Muscle of leg (tissue), 16 donors: ENCODE data around the gene SPOCK1. TPM values are rescaled to one million over a fixed set of nuclear protein-coding genes. Genes with fewer than 3 reads are reported as not detected.
"Not testable (repeated sequence)": the region's sequence is repeated elsewhere in the genome, so short reads cannot be mapped to it uniquely, and the experiment has no call there.

Experiments
- DNase-seq: peaks from one replicate; pipeline ENCODE4 v3.0.0; 2013
- H3K27ac ChIP-seq: one replicate; pipeline ENCODE4 v1.5.1; 2013; ENCODE audit warnings: mild to moderate bottlenecking, low read length, control low read depth
- H3K27me3 ChIP-seq: one replicate; pipeline ENCODE4 v1.6.1; 2013; ENCODE audit warnings: low read length; ENCODE audit not compliant: control insufficient read depth, insufficient read depth
- H3K36me3 ChIP-seq: one replicate; pipeline ENCODE4 v1.6.1; 2013; ENCODE audit warnings: low read length; ENCODE audit not compliant: control insufficient read depth, insufficient read depth
- H3K4me1 ChIP-seq: one replicate; pipeline ENCODE4 v1.6.1; 2013; ENCODE audit warnings: low read length; ENCODE audit not compliant: control insufficient read depth, insufficient read depth
- H3K4me3 ChIP-seq: one replicate; pipeline ENCODE4 v1.5.1; 2013; ENCODE audit warnings: low read length, control low read depth
- H3K9me3 ChIP-seq: replicated peaks from 2 replicates; pipeline ENCODE4 v1.6.1; 2013; ENCODE audit warnings: low read depth, low read length; ENCODE audit not compliant: control insufficient read depth
- WGBS: methylation state at CpG from one replicate; pipeline ENCODE4 v1.1.5; 2013; ENCODE audit warnings: missing lambda C conversion rate; ENCODE audit not compliant: insufficient coverage; 5-methylcytosine and 5-hydroxymethylcytosine counted together
- long read RNA-seq, 11 donors: transcript quantifications; one replicate each; lab custom pipeline, GENCODE V29; 2026
- polyA plus RNA-seq, 8 donors: library from polyadenylated mRNA; unstranded; fragments of 120-200 nt; gene quantifications; one replicate each; pipeline versions ENCODE4 v1.2.1 to v1.2.3, GENCODE V29; 2013; ENCODE audit warnings: inconsistent platforms in 1 of 8, low replicate concordance in 1 of 8; ENCODE audit not compliant: insufficient read length in 8 of 8, insufficient read depth in 1 of 8
- total RNA-seq: library from RNA; stranded (reverse); fragments of 120-200 nt; gene quantifications from one replicate; pipeline ENCODE4 v1.2.4, GENCODE V29; 2013

The SPOCK1 gene
- total RNA-seq = 2.4 TPM
- polyA plus RNA-seq = 10 to 100 TPM in 1 of 8 donors, 1 to 10 TPM in 7; 2.3 to 14.8 (median 5.2) TPM
- long read RNA-seq, donor 1 = 0 reads
- long read RNA-seq, donor 2 = 0 reads
- long read RNA-seq, donor 3 = 0 reads
- long read RNA-seq, donor 4 = 0 reads
- long read RNA-seq, donor 5, full-length matches to known transcripts = 4 of 4 reads
- long read RNA-seq, donor 5, partial matches to known transcripts = 0 of 4 reads
- long read RNA-seq, donor 5, other reads (novel, unspliced or antisense) = 0 of 4 reads
- long read RNA-seq, donor 6, full-length matches to known transcripts = 2 of 2 reads
- long read RNA-seq, donor 6, partial matches to known transcripts = 0 of 2 reads
- long read RNA-seq, donor 6, other reads (novel, unspliced or antisense) = 0 of 2 reads
- long read RNA-seq, donor 7 = 0 reads
- long read RNA-seq, donor 8 = 0 reads
- long read RNA-seq, donor 9 = 0 reads
- long read RNA-seq, donor 10, full-length matches to known transcripts = 5 of 5 reads
- long read RNA-seq, donor 10, partial matches to known transcripts = 0 of 5 reads
- long read RNA-seq, donor 10, other reads (novel, unspliced or antisense) = 0 of 5 reads
- long read RNA-seq, donor 11, full-length matches to known transcripts = 2 of 2 reads
- long read RNA-seq, donor 11, partial matches to known transcripts = 0 of 2 reads
- long read RNA-seq, donor 11, other reads (novel, unspliced or antisense) = 0 of 2 reads

DNA sequence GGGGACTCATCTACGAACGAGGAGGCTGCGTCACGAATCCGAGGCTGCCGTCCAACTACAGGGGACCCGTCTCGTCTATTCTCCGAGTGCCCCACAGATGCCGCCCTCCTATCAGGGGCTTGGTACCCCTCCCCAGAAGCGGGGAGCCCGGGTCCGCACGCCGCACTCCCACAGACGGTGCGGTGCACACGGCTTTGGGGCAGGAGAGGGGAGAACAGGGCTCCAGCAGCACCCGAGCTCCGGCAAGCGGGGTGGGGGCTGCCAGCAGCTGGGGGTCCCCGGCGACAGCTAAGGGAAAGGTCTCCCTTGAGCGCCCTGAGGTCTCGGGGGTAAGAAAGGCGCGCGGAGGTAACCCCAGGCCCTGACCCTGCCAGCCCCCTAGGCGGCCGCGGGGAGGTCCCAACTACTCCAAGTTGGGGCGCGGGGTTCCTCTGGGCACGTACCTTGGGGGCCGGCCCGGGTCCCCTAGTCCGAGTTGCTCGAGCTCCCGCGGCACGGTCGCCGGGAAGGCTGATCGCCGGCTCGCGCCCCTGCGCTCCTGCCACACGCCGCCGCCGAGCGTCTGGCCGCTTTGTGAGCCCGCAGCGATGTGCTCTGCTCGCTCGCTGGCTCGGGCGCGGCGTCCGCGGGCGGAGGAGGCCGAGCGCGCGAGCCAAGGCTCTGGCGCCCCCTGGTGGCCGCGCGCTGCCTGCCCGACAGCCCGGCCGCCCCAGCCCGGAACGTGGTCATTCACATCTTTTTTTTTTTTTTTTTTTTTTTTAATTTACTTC lies at the start of gene SPOCK1:
Gene SPOCK1 (minus strand): TSS at position 591 of the 770 bp plus-strand sequence.
- under 1% methylated on average over 65 of the region's 78 CpGs for whole genome bisulfite sequencing
- H3K27ac ChIP-seq = no peak within 1 kb of the TSS
- H3K9me3 ChIP-seq = no peaks in the 10 kb centered on the region
- H3K36me3 ChIP-seq = no peaks in the 10 kb centered on the region
- H3K4me1 ChIP-seq = peaks cover 5% of the 10 kb centered on the region
- H3K4me3 ChIP-seq = peak within 1 kb of the TSS; percentile 25
- H3K27me3 ChIP-seq = peaks cover 24% of the 10 kb centered on the region
- peak; percentile 85 for DNase-seq

DNA sequence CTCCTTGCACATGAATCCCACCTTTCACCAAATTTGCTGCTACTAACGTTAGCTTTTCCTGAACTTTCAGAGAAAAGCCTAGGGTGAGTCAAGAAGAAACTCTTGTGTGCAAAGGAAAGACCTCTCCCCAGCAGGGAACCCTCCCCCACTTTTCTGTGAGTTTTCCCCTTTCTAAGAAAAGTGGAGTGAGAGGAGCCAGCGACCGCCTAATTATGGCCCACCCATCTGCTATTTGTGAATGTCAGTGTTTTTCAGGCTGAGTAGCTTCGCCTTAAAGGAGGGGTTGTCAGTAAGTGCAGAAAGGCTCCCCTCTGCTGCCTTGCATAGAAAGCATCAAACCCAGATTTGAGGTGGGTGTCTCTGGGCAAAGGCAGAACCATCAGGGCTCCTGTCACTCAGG lies 46.8 kb upstream of the SPOCK1 start:
- Histone ChIP-seq H3K4me1 (no peaks in the 10 kb centered on the region), H3K27ac (no peak overlapping the region), H3K4me3 (no peak overlapping the region), H3K27me3 (no peaks in the 10 kb centered on the region), H3K36me3 (no peaks in the 10 kb centered on the region), H3K9me3 (no peaks in the 10 kb centered on the region)
- 80% methylated on average over 1 of the region's 4 CpGs for WGBS
- DNase-seq = no peak

DNA sequence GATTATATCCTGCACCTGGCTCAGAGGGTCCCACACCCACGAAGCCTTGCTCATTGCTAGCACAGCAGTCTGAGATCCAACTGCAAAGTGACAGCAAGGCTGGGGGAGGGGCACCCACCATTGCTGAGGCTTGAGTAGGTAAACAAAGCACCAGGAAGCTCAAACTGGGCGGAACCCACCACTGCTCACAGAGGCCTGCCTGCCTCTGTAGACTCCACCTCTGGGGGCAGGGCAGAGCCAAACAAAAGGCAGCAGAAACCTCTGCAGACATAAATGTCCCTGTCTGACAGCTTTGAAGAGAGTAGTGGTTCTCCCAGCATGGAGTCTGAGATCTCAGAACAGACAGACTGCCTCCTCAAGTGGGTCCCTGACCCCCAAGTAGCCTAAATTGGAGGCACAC lies 36.3 kb upstream of the SPOCK1 start:
- not testable (repeated sequence) for H3K4me3 ChIP-seq, H3K4me1 ChIP-seq, H3K27ac ChIP-seq, DNase-seq, H3K9me3 ChIP-seq, H3K36me3 ChIP-seq, H3K27me3 ChIP-seq
- WGBS = 60% methylated on average over 1 of the region's 2 CpGs

DNA sequence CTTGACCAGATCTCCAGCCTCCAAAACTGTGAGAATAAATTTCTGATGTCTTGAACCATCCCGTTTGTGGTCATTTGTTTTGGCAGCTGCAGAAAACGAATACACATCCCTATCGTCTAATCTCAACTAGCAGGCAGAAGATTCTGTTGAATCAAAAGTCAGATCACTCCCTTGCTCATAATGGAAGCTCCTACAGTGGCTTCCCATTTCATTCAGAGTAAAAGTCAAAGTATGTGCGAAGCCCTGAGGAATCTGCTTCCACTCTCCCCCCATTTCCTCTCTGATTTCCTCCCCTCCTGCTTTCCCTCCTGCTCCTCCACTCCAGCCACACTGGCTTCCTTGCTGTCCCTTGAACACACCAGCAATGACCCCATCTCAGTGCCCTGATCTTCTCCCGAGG lies 34.8 kb upstream of the SPOCK1 start:
- Histone ChIP-seq H3K4me1 (no peaks in the 10 kb centered on the region), H3K27ac (no peak overlapping the region), H3K36me3 (no peaks in the 10 kb centered on the region), H3K27me3 (no peaks in the 10 kb centered on the region), H3K4me3 (no peak overlapping the region), H3K9me3 (no peaks in the 10 kb centered on the region)
- WGBS = 85% methylated on average over 4 of the region's 5 CpGs
- no peak for DNase-seq

DNA sequence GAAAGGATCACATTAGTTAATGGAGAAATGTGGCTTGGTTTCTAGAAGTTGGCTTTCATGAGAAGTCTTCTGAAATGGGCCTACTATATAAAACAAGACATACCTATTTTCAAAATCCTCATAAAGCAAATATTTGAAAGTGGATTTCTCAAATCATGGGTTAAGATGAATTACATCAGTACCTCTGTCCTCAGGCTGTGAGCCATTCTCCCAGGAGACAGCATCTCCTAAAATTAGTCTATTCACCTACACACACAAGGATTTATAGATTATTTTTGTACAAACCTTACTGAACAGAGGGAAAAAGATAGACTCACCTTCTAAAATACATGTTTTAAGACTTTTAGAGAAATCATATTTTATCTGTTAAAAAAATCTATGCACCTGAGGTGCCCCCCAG lies 32.1 kb upstream of the SPOCK1 start:
- no peaks in the 10 kb centered on the region for H3K27me3 ChIP-seq
- H3K36me3 ChIP-seq = no peaks in the 10 kb centered on the region
- H3K27ac ChIP-seq = no peak overlapping the region
- no peaks in the 10 kb centered on the region for H3K4me1 ChIP-seq
- no peak overlapping the region for H3K4me3 ChIP-seq
- DNase-seq = no peak
- no peaks in the 10 kb centered on the region for H3K9me3 ChIP-seq

DNA sequence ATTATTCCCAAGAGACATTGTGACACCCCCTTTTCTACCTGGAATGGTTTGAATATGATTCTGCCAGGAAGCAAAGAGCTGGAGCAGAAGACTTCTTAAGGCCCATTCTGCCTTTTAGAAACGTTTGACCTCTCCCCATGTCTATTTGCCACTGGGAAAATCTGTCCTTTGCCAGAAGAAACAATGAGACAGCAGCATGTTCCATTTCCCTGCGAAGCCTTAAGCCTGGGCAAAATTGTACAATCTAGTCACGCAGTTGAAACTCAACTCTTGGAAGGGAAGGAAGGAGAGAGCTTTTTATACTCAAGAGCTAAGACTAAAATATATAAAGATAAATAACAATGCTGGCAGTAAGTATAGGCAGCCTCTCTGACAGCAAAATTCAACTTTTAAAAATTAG lies 22.1 kb upstream of the SPOCK1 start:
- Histone ChIP-seq H3K27me3 (no peaks in the 10 kb centered on the region), H3K4me3 (no peak overlapping the region), H3K4me1 (no peaks in the 10 kb centered on the region), H3K27ac (no peak overlapping the region), H3K36me3 (no peaks in the 10 kb centered on the region), H3K9me3 (no peaks in the 10 kb centered on the region)
- no peak for DNase-seq
- 40% methylated on average over 1 of the region's 3 CpGs for WGBS

DNA sequence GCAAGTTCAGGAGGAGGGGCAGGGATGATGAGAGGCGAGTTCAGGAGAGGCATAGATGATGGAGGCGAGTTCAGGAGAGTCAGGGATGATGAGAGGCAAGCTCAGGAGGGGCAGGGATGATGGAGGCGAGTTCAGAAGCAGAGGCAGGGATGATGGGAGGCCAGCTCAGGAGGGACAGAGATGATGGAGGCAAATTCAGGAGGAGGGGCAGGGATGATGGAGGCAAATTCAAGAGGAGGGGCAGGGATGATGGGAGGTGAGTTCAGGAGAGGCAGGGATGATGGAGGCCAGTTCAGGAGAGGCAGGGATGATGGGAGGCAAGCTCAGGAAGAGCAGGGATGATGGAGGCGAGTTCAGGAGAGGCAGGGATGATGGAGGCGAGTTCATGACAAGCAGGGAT lies 17.8 kb upstream of the SPOCK1 start:
- WGBS = 78% methylated on average over 5 of the region's 5 CpGs
- Histone ChIP-seq H3K36me3 (no peaks in the 10 kb centered on the region), H3K27ac (no peak overlapping the region), H3K9me3 (no peaks in the 10 kb centered on the region), H3K27me3 (no peaks in the 10 kb centered on the region), H3K4me1 (no peaks in the 10 kb centered on the region), H3K4me3 (no peak overlapping the region)
- no peak for DNase-seq

DNA sequence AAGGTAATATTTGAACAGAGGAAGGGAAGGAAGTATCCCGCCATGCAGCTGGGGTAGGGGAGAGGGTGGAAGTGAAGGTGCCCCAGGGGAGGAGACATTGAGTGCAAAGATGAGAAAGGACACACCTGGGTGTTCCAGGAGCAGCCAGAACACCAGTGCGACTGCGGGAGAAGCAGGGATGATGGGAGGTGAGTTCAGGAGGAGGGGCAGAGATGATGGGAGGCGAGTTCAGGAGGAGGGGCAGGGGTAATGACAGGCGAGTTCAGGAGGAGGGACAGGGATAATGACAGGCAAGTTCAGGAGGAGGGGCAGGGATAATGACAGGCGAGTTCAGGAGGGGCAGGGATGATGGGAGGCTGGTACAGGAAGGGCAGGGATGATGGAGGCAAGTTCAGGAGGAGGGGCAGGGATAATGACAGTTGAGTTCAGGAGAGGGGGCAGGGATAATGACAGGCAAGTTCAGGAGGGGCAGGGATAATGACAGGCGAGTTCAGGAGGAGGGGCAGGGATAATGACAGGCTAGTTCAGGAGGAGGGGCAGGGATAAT lies 17.2 kb upstream of the SPOCK1 start:
- Histone ChIP-seq H3K9me3 (no peaks in the 10 kb centered on the region), H3K27me3 (no peaks in the 10 kb centered on the region), H3K4me1 (no peaks in the 10 kb centered on the region), H3K27ac (no peak overlapping the region), H3K4me3 (no peak overlapping the region), H3K36me3 (no peaks in the 10 kb centered on the region)
- 22% methylated on average over 7 of the region's 7 CpGs for WGBS
- DNase-seq = no peak

DNA sequence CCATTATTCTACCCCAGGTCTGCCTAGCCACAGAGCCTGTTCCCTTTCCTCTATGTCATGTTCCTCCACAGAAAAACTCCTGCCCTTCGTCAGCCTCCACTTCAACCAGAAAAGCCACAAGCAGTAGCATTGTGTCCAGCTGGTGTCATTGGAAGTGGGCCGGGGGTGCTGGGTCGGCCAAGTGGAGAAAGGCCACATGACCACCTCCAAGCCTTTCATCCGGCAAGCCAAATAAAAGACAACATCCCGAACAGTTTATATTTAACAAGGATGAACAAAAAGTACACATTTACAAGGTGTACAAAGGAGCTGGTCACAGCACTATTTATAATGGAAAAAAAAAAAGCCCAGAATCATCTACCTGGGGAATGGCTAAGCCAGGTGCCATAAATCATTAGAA lies 16.1 kb upstream of the SPOCK1 start:
- no peak overlapping the region for H3K27ac ChIP-seq
- no peak overlapping the region for H3K4me3 ChIP-seq
- no peak for DNase-seq
- H3K36me3 ChIP-seq = no peaks in the 10 kb centered on the region
- no peaks in the 10 kb centered on the region for H3K27me3 ChIP-seq
- H3K9me3 ChIP-seq = no peaks in the 10 kb centered on the region
- 83% methylated on average over 1 of the region's 5 CpGs for WGBS
- no peaks in the 10 kb centered on the region for H3K4me1 ChIP-seq

DNA sequence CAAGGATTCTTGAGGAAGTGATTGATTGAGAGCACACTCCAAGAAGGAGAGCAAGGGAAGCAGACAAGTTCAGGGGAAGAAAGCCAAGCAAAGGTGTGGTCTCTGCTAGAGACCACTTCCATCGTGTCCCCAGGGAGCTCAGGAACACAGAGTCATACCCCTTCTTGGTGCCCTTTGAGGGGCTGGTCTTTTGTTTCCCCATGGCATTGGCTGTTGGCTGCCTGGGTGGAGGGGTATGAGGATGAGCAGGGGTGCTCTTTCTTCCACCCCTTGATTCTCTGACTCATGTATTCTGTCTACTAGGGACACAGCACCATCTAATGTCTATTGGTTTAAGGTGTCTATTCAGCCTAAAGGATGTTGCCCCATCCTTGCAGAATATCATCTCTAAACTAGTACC lies 11.5 kb upstream of the SPOCK1 start:
- Histone ChIP-seq H3K27ac (no peak overlapping the region), H3K4me3 (no peak overlapping the region), H3K4me1 (no peaks in the 10 kb centered on the region), H3K9me3 (no peaks in the 10 kb centered on the region), H3K27me3 (no peaks in the 10 kb centered on the region), H3K36me3 (no peaks in the 10 kb centered on the region)
- no peak for DNase-seq
- 60% methylated on average over 1 of the region's 1 CpG for WGBS
